ENCODE results near the gene LAMA5.

DNA sequence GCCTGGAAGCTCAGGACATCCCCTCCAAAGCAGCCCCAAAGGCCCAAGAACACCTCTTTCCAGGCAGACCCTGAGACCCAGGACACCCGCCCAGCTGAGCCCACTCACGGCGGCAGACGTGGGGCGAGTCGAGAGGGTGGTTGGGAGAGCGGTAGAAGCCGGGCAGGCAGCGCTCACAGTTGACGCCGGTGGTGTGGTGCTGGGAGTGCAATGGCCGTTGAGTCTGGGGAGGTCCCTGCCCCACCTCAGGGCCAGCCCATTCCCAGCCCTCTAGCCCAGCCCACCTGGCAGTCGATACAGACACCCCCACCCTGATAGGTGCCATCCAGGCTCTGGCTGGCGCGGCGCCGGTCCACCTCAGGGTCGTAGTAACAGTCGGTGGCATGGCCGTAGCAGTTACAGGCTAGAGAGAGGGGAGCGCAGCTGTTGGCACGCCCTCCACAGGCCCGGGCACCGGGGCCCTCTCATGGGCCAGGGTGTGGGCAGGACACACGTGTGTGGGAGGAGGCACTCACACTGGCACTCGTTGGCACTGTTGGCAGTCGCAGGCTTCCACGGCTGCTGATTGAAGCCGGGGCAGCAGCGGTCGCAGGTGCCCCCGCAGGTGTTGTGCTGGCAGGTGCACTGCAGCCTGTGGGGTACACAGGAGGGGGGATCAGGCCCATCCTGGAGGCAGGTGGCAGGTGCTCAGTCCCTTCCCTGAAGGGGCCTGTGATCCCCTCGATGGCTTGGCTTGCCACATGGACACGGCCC, 20.5 kb downstream of the LAMA5 start:
- TF ChIP-seq, protein P1, sequence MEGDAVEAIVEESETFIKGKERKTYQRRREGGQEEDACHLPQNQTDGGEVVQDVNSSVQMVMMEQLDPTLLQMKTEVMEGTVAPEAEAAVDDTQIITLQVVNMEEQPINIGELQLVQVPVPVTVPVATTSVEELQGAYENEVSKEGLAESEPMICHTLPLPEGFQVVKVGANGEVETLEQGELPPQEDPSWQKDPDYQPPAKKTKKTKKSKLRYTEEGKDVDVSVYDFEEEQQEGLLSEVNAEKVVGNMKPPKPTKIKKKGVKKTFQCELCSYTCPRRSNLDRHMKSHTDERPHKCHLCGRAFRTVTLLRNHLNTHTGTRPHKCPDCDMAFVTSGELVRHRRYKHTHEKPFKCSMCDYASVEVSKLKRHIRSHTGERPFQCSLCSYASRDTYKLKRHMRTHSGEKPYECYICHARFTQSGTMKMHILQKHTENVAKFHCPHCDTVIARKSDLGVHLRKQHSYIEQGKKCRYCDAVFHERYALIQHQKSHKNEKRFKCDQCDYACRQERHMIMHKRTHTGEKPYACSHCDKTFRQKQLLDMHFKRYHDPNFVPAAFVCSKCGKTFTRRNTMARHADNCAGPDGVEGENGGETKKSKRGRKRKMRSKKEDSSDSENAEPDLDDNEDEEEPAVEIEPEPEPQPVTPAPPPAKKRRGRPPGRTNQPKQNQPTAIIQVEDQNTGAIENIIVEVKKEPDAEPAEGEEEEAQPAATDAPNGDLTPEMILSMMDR (IDR thresholded peaks at IDR 0.05), result no peak
- no peak for TF ChIP-seq POLR2AphosphoS5 (IDR thresholded peaks at IDR 0.05; ENCODE audit: insufficient read depth in 1 of 2, low read depth in 1 of 2)

Data from vagina (tissue), 2 donors.